Neural progenitor cell (in vitro differentiated cells): ENCODE data around the gene YTHDF1. TPM values are rescaled to one million over a fixed set of nuclear protein-coding genes. Genes with fewer than 3 reads are reported as not detected.

ENCODE experiments used
- DNase-seq: peaks from one replicate; pipeline ENCODE4 v3.0.0-alpha.2; 2016; ENCODE audit warnings: low spot score
- H2AFZ ChIP-seq: fragments of 200-600 bp; sonication (generic); replicated peaks from 2 replicates; pipeline ENCODE4 v1.6.1; 2016; ENCODE audit warnings: antibody characterized with exemption
- H3F3A ChIP-seq: fragments of 200-600 bp; sonication (generic); 2 replicates; pipeline ENCODE4 v1.6.1; 2016; ENCODE audit warnings: antibody characterized with exemption, low read depth
- H3K27ac ChIP-seq: fragments of 200-600 bp; sonication (generic); 2 replicates; pipeline ENCODE4 v1.5.1; 2016; ENCODE audit warnings: mild to moderate bottlenecking
- H3K27me3 ChIP-seq: fragments of 200-600 bp; sonication (generic); 2 replicates; pipeline ENCODE4 v1.6.1; 2016; ENCODE audit warnings: mild to moderate bottlenecking, moderate library complexity
- H3K36me3 ChIP-seq: fragments of 200-600 bp; sonication (generic); 2 replicates; pipeline ENCODE4 v1.5.1; 2016
- H3K4me1 ChIP-seq: fragments of 200-600 bp; sonication (generic); 2 replicates; pipeline ENCODE4 v1.6.1; 2016; ENCODE audit warnings: mixed run types
- H3K4me2 ChIP-seq: fragments of 200-600 bp; sonication (generic); 2 replicates; pipeline ENCODE4 v1.6.1; 2016
- H3K4me3 ChIP-seq: fragments of 200-600 bp; sonication (generic); 2 replicates; pipeline ENCODE4 v1.5.1; 2016
- H3K79me2 ChIP-seq: fragments of 200-600 bp; sonication (generic); 2 replicates; pipeline ENCODE4 v1.6.1; 2016; ENCODE audit warnings: low read depth
- H3K9ac ChIP-seq: fragments of 200-600 bp; sonication (generic); 2 replicates; pipeline ENCODE4 v1.6.1; 2016
- H3K9me3 ChIP-seq: fragments of 200-600 bp; sonication (generic); 2 replicates; pipeline ENCODE4 v1.5.1; 2016; ENCODE audit warnings: low read depth
- H4K20me1 ChIP-seq: fragments of 200-600 bp; sonication (generic); 2 replicates; pipeline ENCODE4 v1.6.1; 2016; ENCODE audit warnings: low read depth
- H3K27ac Mint-ChIP-seq: 3 replicates; pipeline ENCODE4 v1.8.0; 2021; ENCODE audit warnings: mixed read lengths
- H3K27me3 Mint-ChIP-seq: 2 replicates; pipeline ENCODE4 v1.8.0; 2022; ENCODE audit warnings: low read depth, mild to moderate bottlenecking, inconsistent platforms, moderate library complexity, mixed read lengths; ENCODE audit not compliant: insufficient read depth
- H3K36me3 Mint-ChIP-seq: 3 replicates; pipeline ENCODE4 v1.8.0; 2021; ENCODE audit warnings: mixed read lengths
- H3K4me1 Mint-ChIP-seq: 3 replicates; pipeline ENCODE4 v1.8.0; 2021; ENCODE audit warnings: mixed read lengths
- H3K4me3 Mint-ChIP-seq: 3 replicates; pipeline ENCODE4 v1.8.0; 2021; ENCODE audit warnings: mild to moderate bottlenecking, moderate library complexity, mixed read lengths
- H3K9me3 Mint-ChIP-seq: 3 replicates; pipeline ENCODE4 v1.8.0; 2020; ENCODE audit warnings: mixed read lengths
- CTCF ChIP-seq: fragments of 200-600 bp; sonication (generic); IDR thresholded peaks from 2 replicates; pipeline ENCODE4 v1.5.1; 2017; ENCODE audit warnings: antibody characterized with exemption, mild to moderate bottlenecking
- EZH2 ChIP-seq: fragments of 200-600 bp; sonication (generic); IDR thresholded peaks from 2 replicates; pipeline ENCODE4 v1.6.1; 2017; ENCODE audit warnings: antibody characterized with exemption, mild to moderate bottlenecking, moderate library complexity
- EZH2phosphoT487 ChIP-seq: fragments of 200-600 bp; sonication (generic); IDR thresholded peaks from 2 replicates; pipeline ENCODE4 v1.6.1; 2017; ENCODE audit warnings: antibody characterized with exemption
- total RNA-seq: library from RNA; depleted of rRNA; stranded (reverse); fragments of >200 nt; gene quantifications from 2 replicates; pipeline ENCODE4 v1.2.3, GENCODE V29; 2015; ENCODE audit warnings: low replicate concordance

YTHDF1 gene
- total RNA-seq, 1 donor from 2014 or later, result 28.1 TPM

DNA sequence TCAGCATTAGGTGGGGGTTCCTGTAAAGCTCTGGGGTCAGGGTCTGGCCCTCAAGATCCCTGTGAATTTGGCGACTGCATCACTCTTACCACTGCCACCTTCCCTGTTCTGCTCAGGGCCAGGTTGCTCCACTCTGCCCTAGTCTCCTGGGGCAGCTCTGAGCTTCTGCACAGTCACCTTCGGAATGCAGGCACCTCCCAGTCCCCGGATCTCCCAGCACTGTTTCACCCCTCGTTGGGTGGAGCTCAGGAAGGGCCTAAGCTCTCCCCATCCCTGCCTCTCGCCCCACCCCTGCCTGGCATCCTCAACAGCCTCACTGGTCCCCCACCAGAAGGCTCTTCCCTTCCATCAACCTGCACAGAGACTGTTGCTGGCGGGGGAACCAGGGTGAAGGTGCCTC is 46.2 kb downstream of the YTHDF1 start:
- H3K9me3 Mint-ChIP-seq, result no peaks in the 10 kb centered on the region
- TF ChIP-seq EZH2 (no peak), CTCF (no peak), EZH2phosphoT487 (no peak)
- no peaks in the 10 kb centered on the region for H3K79me2 ChIP-seq
- peaks cover 2% of the 10 kb centered on the region for H3K36me3 Mint-ChIP-seq
- no peak overlapping the region for H3K4me2 ChIP-seq
- H3K4me3 ChIP-seq, result no peak overlapping the region
- H3K27ac ChIP-seq, result no peak overlapping the region
- no peaks in the 10 kb centered on the region for H3K36me3 ChIP-seq
- H2AFZ ChIP-seq, result no peak overlapping the region
- H3F3A ChIP-seq, result peaks cover 36% of the 10 kb centered on the region
- no peak for DNase-seq
- no peak overlapping the region for H3K9ac ChIP-seq
- H3K4me1 Mint-ChIP-seq, result peaks cover 29% of the 10 kb centered on the region
- peak overlapping the region; percentile 77 for H3K27ac Mint-ChIP-seq
- H3K4me1 ChIP-seq, result peaks cover 18% of the 10 kb centered on the region
- peaks cover 25% of the 10 kb centered on the region for H3K27me3 Mint-ChIP-seq
- peaks cover 48% of the 10 kb centered on the region for H3K27me3 ChIP-seq
- peaks cover 14% of the 10 kb centered on the region for H4K20me1 ChIP-seq
- H3K9me3 ChIP-seq, result no peaks in the 10 kb centered on the region
- H3K4me3 Mint-ChIP-seq, result no peak overlapping the region

GRCh38 chr20:63168861-63169260 is 47.1 kb downstream of the YTHDF1 start:
- no peak for DNase-seq
- H2AFZ ChIP-seq, result no peak overlapping the region
- H3K4me3 ChIP-seq, result no peak overlapping the region
- no peak overlapping the region for H3K27ac ChIP-seq
- H4K20me1 ChIP-seq, result peaks cover 7% of the 10 kb centered on the region
- Mint-ChIP-seq H3K9me3 (no peaks in the 10 kb centered on the region), H3K4me3 (no peak overlapping the region), H3K27ac (no peak overlapping the region), H3K4me1 (peaks cover 35% of the 10 kb centered on the region), H3K27me3 (peaks cover 25% of the 10 kb centered on the region), H3K36me3 (peaks cover 2% of the 10 kb centered on the region)
- H3K27me3 ChIP-seq, result peaks cover 40% of the 10 kb centered on the region
- H3K4me1 ChIP-seq, result peaks cover 14% of the 10 kb centered on the region
- no peaks in the 10 kb centered on the region for H3K79me2 ChIP-seq
- H3K9ac ChIP-seq, result no peak overlapping the region
- no peak for TF ChIP-seq CTCF
- no peak for TF ChIP-seq EZH2
- no peak for TF ChIP-seq EZH2phosphoT487
- H3K9me3 ChIP-seq, result no peaks in the 10 kb centered on the region
- H3K4me2 ChIP-seq, result no peak overlapping the region
- peaks cover 28% of the 10 kb centered on the region for H3F3A ChIP-seq
- no peaks in the 10 kb centered on the region for H3K36me3 ChIP-seq

DNA sequence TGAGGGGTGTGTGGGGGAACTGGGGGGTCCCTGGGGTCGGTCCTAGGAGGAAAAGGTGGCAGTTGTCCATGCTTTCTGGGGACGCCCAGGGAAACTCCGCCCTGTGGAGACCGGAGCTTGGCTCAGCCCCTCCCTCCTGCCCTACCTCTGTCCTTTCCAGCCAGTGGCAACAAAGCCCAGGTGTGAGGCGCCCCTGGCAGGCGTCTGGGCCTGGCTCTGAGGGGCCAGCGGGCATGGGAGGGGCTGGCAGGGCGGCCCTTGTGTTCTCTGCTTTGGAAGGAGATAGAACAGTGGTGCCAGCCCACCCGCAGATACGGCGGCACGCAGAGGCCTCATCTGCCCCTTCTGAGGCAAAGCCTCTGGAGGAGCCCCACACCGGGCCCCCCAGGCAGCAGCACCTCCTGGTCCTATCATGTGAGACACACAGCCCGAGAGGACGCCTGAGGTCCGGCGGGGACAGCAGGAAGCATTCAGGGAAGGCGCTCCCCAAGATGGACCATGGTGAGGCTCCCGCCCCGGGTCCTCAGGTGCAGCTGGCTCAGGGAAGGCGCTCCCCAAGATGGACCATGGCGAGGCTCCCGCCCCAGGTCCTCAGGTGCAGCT is 47.9 kb downstream of the YTHDF1 start:
- peaks cover 3% of the 10 kb centered on the region for H4K20me1 ChIP-seq
- no peak overlapping the region for H3K4me2 ChIP-seq
- H3K36me3 ChIP-seq, result no peaks in the 10 kb centered on the region
- H3K9me3 ChIP-seq, result no peaks in the 10 kb centered on the region
- H3K79me2 ChIP-seq, result no peaks in the 10 kb centered on the region
- H3K4me1 ChIP-seq, result peaks cover 10% of the 10 kb centered on the region
- no peak overlapping the region for H3K27ac ChIP-seq
- no peak overlapping the region for H3K27ac Mint-ChIP-seq
- no peak overlapping the region for H2AFZ ChIP-seq
- peaks cover 19% of the 10 kb centered on the region for H3F3A ChIP-seq
- DNase-seq, result no peak
- no peak overlapping the region for H3K4me3 ChIP-seq
- peaks cover 32% of the 10 kb centered on the region for H3K27me3 Mint-ChIP-seq
- peaks cover 31% of the 10 kb centered on the region for H3K27me3 ChIP-seq
- no peak for TF ChIP-seq EZH2phosphoT487
- TF ChIP-seq EZH2, result no peak
- TF ChIP-seq CTCF, result no peak
- peaks cover 41% of the 10 kb centered on the region for H3K4me1 Mint-ChIP-seq
- no peak overlapping the region for H3K9ac ChIP-seq
- H3K9me3 Mint-ChIP-seq, result no peaks in the 10 kb centered on the region
- peaks cover 2% of the 10 kb centered on the region for H3K36me3 Mint-ChIP-seq
- no peak overlapping the region for H3K4me3 Mint-ChIP-seq
